Measurements from ENCODE around the gene SLC22A14.
"Not testable (repeated sequence)": the region's sequence is repeated elsewhere in the genome, so short reads cannot be mapped to it uniquely, and the experiment has no call there.

SLC22A14 gene

DNA sequence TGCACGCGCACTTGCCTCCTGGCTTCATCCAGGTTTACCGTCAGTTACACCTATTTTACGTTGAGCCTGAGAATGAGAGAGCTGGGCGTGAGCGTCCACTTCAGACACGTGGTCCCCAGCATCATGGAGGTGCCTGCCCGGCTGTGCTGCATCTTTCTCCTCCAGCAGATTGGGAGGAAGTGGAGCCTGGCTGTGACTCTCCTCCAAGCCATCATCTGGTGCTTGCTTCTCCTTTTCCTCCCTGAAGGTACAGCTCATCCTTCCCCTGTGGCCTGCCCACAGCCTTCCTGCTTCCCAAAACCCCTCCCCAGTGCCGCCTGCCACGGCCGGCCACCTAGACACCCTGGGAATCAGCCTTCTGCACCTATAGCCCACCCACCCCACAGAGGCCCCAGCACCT, 31.6 kb downstream of the SLC22A14 start:
- no peak for DNase-seq
- TF ChIP-seq POLR2A (IDR thresholded peaks at IDR 0.05; ENCODE audit: low read length) (no peak), GATA1 (IDR thresholded peaks at IDR 0.05; ENCODE audit: low read depth, low read length) (no peak)

DNA sequence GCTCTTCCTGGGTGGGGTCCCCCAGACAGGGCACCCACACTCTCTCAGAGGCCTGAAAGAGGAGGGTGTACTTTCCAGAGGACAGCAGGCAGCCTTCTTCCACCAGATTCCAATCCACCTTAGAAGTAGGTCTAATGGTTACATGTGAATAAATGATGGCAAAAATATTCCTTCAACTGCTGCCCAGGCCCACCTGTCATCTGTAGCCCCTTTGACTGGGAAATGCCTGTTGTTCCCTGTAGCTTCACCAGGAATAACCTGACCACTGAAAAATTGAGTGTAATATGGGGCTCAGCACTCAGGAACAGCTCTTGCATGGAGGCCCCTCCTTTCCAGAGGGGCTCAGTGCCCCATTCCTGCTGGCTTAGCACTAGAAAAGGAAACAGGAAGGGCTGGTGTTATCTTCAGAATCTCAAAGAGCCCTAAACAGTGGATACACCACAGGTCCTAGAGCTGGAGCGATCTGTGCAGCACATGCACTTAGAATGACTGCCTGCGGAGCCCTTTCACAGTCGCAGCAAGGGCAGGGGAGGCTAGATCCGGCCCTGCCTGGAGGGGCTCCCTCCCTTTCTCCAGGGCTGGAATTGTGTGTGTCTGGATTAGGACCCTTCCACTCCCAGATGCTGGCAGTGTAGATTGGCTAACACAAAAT, 32.1 kb downstream of the SLC22A14 start:
- TF ChIP-seq GATA1 (IDR thresholded peaks at IDR 0.05; ENCODE audit: low read depth, low read length) (no peak), POLR2A (IDR thresholded peaks at IDR 0.05; ENCODE audit: low read length) (no peak)
- no peak for DNase-seq

DNA sequence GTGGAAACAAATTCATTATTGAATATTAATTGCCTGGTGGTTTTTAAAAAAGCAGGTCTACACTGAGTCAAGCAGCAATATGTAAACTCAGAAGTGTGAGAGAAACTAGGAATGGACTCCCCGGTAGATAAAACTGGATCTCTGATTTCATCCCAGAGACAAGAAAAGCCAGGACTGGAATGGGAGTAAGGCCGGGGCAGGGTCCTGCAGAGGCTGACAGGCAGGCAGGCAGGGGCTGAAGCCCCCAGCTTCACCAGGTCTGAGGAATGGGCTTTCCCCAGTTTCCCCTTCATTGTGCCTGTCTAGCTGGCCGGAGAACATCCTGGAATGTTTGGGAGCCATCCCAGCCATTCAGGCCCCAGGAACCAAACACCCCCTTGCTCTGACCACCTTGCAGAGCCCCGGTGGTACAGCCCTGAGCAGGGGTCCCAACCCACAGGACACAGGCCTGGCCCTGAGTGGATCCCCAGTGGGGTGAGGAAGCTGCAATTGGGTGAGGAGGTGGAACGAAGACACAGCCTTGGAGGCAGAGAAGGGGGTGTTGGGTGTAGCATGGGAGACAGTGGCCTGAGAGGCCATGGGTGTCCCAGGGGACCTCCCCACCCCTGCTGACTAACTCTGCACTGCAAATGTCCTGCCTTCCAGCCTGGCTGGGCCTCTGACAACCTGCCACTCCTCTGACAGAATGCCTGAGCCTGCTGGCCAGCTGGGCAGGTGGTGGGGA, 32.8 kb downstream of the SLC22A14 start:
- no peak for DNase-seq
- TF ChIP-seq GATA1 (IDR thresholded peaks at IDR 0.05; ENCODE audit: low read depth, low read length) (no peak), POLR2A (IDR thresholded peaks at IDR 0.05; ENCODE audit: low read length) (no peak)

DNA sequence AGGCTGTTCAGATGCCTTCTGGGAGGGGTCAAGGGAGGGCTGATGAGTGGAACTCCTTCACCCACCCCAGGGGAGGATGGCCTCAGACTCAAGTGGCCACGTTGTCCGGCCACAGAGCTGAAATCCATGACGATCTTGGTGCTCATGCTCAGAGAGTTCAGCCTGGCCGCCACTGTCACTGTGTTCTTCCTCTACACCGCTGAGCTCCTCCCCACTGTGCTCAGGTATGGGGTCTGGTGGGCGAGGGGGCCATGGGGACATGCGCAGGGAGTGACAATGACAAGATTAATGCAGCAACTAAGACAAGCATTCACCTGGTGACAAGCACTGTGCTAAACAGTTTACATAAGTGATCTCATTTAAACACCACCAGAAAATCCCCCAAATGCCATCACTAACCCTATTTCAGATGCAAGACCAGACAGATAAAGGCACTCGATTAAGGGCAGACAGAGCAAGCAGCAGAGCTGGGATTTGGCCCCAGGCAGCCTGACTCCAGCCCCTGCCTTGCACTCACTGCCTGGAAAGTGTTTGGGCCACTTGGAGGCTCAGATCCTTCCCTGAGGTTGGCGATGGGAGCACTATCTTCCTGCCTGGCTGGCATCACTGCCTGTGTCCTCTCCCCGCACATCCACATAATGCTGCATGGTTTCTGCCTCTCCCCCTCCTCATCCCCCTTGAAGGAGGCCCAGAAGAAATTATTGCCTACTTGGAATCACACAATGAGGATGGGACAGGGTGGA, 33.6 kb downstream of the SLC22A14 start:
- no peak for DNase-seq
- no peak for TF ChIP-seq POLR2A (IDR thresholded peaks at IDR 0.05; ENCODE audit: low read length)
- TF ChIP-seq GATA1 (IDR thresholded peaks at IDR 0.05; ENCODE audit: low read depth, low read length), result no peak

DNA sequence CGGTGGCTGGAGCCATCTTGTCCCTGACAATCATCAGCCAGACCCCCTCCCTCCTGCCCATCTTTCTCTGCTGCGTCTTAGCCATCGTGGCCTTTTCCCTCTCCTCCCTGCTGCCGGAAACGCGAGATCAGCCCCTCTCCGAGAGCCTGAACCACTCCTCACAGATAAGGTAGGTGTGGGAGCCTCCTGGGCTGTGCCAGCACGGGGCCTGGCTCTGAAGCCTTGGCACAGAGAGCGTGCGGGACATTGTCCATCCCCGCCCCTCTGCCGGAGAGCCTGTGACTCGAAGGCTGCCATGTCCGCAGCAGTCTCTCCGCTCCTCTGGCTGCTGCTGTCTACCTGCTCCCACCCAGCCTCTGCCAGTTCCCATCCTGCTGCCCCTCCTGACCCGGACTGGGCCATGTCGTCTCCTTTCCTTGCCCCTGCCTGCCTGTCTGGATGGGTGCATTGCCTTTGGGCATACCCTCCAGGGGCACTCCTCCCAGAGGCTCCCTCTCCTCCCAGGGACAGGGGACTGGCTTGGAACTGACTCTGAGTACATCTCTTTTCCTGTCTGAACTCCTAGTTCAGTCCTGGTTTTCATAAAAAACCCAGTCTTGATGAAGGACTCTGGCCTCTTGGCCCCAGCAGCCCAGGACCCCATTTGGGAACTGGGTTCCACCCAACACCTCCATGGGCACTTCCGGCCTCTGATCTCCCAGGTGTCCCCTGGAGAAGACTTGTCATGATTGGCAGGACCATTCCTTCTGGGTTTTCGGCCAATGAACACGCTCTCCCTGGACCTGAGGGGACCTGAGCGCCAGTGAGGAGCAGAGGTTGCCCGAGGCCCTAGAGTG, 34.5 kb downstream of the SLC22A14 start:
- TF ChIP-seq GATA1 (IDR thresholded peaks at IDR 0.05; ENCODE audit: low read depth, low read length), result no peak
- no peak for TF ChIP-seq POLR2A (IDR thresholded peaks at IDR 0.05; ENCODE audit: low read length)
- DNase-seq, result no peak

DNA sequence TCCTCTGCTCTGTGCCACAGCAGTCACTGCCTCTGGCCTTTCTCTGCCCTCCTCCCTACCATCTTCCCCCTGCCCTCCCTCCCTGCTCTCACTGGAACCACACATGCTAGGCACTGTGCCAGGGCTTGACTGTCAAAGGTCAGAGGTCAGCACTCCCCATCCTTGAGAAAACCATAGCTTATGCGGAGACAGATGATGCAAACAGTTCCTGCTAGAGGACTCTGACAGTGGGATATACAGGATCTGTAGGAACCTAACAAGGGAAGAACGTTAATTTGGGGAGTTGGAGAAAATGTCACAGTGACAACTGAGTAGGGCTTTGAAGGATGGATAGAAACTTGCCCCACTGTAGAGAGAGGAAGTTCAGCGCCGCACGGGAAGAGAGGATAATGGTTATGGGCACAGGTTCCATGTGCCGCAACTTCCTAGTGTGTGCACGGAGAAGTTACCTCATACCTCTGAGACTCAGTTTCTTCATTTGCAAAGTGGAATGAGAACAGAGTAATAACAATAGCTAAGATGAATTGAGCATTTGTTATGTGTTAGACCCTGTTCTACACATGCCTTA, 35.2 kb downstream of the SLC22A14 start:
- TF ChIP-seq POLR2A (IDR thresholded peaks at IDR 0.05; ENCODE audit: low read length) (no peak), GATA1 (IDR thresholded peaks at IDR 0.05; ENCODE audit: low read depth, low read length) (no peak)
- no peak for DNase-seq

DNA sequence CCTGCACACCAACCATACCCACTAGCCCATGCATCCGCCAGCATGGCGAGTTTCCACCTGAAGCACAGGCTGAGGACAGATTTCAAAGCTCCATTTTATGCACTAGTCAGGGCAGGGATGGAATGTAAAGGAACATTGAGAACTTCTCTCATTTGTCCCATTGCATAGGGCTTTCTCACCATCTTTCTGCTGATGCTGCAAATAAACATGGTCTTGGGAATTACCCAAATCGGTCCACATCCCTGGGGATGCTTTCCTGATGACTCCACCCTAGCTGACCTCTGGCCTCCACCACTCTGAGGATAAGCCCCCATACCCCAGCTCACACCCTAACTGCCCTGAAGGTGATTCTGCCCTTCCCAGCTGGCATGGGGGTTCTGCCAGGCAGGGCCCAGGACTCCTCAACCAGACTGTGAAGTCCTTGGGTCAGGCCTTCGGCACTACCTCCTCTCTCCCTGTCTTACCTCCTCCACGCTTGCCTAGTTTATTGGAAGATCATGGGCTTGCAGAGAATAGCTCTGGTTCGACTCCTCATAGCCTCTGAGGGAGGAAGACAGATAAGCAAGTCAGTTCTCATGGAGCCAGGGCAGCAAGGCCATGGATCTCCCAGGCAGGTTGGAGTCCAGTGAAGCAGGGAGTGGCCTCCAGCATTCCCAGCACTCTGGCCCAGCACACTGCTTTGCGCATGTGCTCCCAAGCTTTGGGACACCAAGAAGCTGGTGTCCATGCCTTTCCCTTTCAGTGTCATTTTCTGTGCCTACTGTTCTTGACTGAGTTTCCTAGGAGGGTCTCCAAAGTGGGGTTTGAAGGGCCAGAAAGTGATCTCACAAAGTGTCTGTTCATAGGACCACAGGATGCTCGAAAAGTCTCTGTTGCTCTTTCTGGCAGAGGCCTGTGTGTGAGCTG, 36.9 kb downstream of the SLC22A14 start:
- TF ChIP-seq POLR2A (IDR thresholded peaks at IDR 0.05; ENCODE audit: low read length), result no peak
- TF ChIP-seq GATA1 (IDR thresholded peaks at IDR 0.05; ENCODE audit: low read depth, low read length), result no peak
- DNase-seq, result no peak

DNA sequence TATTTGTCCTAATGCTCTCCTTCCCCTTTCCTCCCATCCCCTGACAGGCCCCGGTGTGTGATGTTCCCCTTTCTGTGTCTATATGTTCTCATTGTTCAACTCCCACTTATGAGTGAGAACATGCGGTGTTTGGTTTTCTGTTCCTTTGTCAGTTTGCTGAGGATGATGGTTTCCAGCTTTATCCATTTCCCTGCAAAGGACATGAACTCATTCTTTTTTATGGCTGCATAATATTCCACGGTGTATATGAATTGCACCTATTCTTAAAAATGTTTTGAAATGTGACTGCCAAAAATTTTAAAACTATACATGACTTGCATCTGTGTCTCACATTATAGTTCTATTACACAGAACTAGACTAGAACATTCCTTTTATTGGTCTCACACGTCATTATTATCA, 38.5 kb downstream of the SLC22A14 start:
- not testable (repeated sequence) for DNase-seq

DNA sequence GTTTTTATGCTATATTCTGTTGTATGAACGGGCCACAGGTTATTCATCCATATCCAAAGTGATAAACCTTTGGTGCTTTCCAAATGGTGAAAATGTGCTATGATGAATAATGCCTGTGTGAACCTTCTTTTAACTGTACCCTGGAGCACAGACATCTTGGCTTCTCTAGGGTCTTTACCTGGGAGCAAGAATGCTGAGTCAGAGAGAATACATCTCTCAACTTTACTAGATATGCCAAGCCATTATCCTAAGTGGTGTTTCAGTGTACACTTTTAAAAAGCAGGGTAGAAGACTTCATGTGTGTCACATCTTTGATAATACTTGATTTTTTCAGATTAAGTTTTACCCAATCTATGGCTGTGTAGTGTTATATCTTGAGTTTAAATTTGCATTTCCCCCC, 41.0 kb downstream of the SLC22A14 start:
- DNase-seq, result no peak
- TF ChIP-seq POLR2A (IDR thresholded peaks at IDR 0.05; ENCODE audit: low read length) (no peak), GATA1 (IDR thresholded peaks at IDR 0.05; ENCODE audit: low read depth, low read length) (no peak)

DNA sequence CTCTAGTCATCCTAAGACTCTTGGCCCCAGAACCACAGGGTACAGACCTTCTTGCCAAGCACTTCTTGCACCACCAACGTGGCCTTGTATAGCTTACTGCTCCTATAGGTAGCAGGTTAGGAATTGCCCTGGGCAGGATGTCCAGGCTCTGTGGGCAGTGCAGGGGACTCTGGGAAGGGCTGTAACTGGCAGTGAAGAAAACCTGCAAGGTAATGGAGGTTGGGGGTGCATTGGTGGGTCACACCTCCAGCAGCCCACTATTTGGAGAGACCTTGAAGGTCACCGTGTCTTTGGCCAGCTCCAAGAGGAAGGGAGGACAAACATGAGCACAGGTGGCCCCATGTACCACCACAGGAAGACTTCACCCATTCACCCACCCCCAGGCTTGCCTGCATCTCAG, 43.2 kb downstream of the SLC22A14 start:
- TF ChIP-seq POLR2A (IDR thresholded peaks at IDR 0.05; ENCODE audit: low read length) (no peak), GATA1 (IDR thresholded peaks at IDR 0.05; ENCODE audit: low read depth, low read length) (no peak)
- no peak for DNase-seq

DNA sequence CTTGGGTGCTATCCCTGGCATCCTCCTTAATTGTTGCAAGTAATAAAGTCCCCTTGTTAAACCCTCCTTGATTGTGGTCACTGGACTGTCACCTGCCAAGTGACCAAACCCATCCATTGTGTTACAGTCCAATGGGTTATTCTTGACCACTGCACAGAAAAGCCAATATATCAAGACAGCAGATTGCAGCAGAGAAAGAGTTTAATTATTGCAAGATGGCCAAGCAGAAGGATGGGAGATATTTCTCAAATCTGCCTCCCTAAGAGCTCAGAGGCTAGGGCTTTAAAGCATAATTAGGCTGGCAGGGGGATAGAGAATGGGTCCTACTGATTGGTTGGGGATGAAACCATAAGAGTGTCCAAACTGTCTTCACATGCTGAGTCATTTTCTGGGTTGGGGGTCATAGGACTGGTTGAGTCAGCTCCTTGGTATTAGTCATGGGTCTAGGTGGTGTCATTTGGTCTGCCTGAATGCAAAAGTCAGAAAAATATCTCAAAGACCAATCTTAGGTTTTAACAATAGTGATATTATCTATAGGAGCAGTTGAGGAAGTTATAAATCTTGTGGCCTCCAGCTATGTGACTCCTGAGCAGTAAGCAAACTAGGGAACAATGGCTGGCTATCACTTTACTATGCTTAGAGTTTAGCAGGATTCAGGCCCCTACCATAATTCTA, 45.4 kb downstream of the SLC22A14 start:
- peak in 1 of 2 experiments; percentile 14 for DNase-seq
- no peak for TF ChIP-seq POLR2A (IDR thresholded peaks at IDR 0.05; ENCODE audit: low read length)
- no peak for TF ChIP-seq GATA1 (IDR thresholded peaks at IDR 0.05; ENCODE audit: low read depth, low read length)

All from erythroblast (primary cell).